IMR-90 (cell line): ENCODE measurements around the gene DTNA. TPM values are rescaled to one million over a fixed set of nuclear protein-coding genes. Genes with fewer than 3 reads are reported as not detected.

Experiments used
- ATAC-seq: fragments of 200-7000 bp; cut with Tn5 transposase; 2 replicates; pipeline ENCODE4 v1.9.1; 2020; ENCODE audit warnings: low read depth, mild to moderate bottlenecking, moderate library complexity
- BruUV-seq: library from RNA; stranded (reverse); fragments of 400-500 nt; replicated peaks from 2 replicates; lab custom pipeline; 2021; lab: Mats Ljungman, UMichigan
- CTCF ChIA-PET: fragments of 300-600 bp; formaldehyde crosslinking; extraction: SDS; loops from one replicate; lab custom pipeline; 2021; ENCODE audit warnings: antibody characterized with exemption; lab: Yijun Ruan, JAX
- POLR2A ChIA-PET: fragments of 300-600 bp; sonication (Branson Sonifier 250); formaldehyde crosslinking; loops from one replicate; lab custom pipeline; 2022; ENCODE audit warnings: antibody characterized with exemption; ENCODE audit not compliant: unreplicated experiment; lab: Charles Lee
- DNase-seq: peaks from one replicate; pipeline ENCODE4 v3.0.0; 2013
- H2AFZ ChIP-seq: replicated peaks from 2 replicates; pipeline ENCODE3; 2013; ENCODE audit warnings: low read length, mild to moderate bottlenecking; ENCODE audit not compliant: poor library complexity
- H2AK5ac ChIP-seq: 2 replicates; pipeline ENCODE4 v1.6.1; 2013; ENCODE audit warnings: low read depth, low read length, inconsistent platforms
- H2AK9ac ChIP-seq: replicated peaks from 2 replicates; pipeline ENCODE3; 2013; ENCODE audit warnings: mild to moderate bottlenecking, low read depth, low read length, moderate library complexity; ENCODE audit not compliant: poor library complexity
- H2BK120ac ChIP-seq: 2 replicates; pipeline ENCODE4 v1.6.1; 2013; ENCODE audit warnings: low read depth, low read length, inconsistent platforms
- H2BK15ac ChIP-seq: 3 replicates; pipeline ENCODE4 v1.6.1; 2013; ENCODE audit warnings: low read depth, low read length, inconsistent platforms
- H2BK20ac ChIP-seq: 2 replicates; pipeline ENCODE4 v1.6.1; 2013; ENCODE audit warnings: low read depth, mild to moderate bottlenecking, inconsistent platforms, low read length, moderate library complexity
- H2BK5ac ChIP-seq: 2 replicates; pipeline ENCODE4 v1.6.1; 2013; ENCODE audit warnings: mild to moderate bottlenecking, low read depth, low read length, inconsistent platforms; ENCODE audit not compliant: poor library complexity, severe bottlenecking
- H3K14ac ChIP-seq: replicated peaks from 2 replicates; pipeline ENCODE4 v1.6.1; 2013; ENCODE audit warnings: low read depth, low read length, inconsistent platforms
- H3K18ac ChIP-seq: 2 replicates; pipeline ENCODE4 v1.6.1; 2013; ENCODE audit warnings: low read depth, low read length, control low read depth
- H3K23ac ChIP-seq: 2 replicates; pipeline ENCODE4 v1.6.1; 2013; ENCODE audit warnings: low read depth, low read length, inconsistent platforms
- H3K27ac ChIP-seq: 2 replicates; pipeline ENCODE4 v1.5.1; 2013; ENCODE audit warnings: mild to moderate bottlenecking, control low read depth, low read length; ENCODE audit not compliant: insufficient read depth
- H3K27me3 ChIP-seq: 2 replicates; pipeline ENCODE4 v1.6.1; 2013; ENCODE audit warnings: low read length; ENCODE audit not compliant: control insufficient read depth, insufficient read depth
- H3K36me3 ChIP-seq: 2 replicates; pipeline ENCODE4 v1.6.1; 2013; ENCODE audit warnings: low read length, mixed read lengths; ENCODE audit not compliant: control insufficient read depth, insufficient read depth
- H3K4ac ChIP-seq: 2 replicates; pipeline ENCODE4 v1.6.1; 2013; ENCODE audit warnings: low read depth, low read length, inconsistent platforms
- H3K4me1 ChIP-seq: 2 replicates; pipeline ENCODE4 v1.6.1; 2013; ENCODE audit warnings: low read length, mixed read lengths; ENCODE audit not compliant: control insufficient read depth, insufficient read depth
- H3K4me2 ChIP-seq: 2 replicates; pipeline ENCODE4 v1.6.1; 2013; ENCODE audit warnings: low read depth, mild to moderate bottlenecking, control low read depth, low read length, moderate library complexity
- H3K4me3 ChIP-seq: 2 replicates; pipeline ENCODE4 v1.5.1; 2013; ENCODE audit warnings: low read depth, mild to moderate bottlenecking, control low read depth, low read length, moderate library complexity; ENCODE audit not compliant: insufficient read depth
- H3K56ac ChIP-seq: 2 replicates; pipeline ENCODE4 v1.6.1; 2013; ENCODE audit warnings: low read length, inconsistent platforms; ENCODE audit not compliant: insufficient read depth; ENCODE audit errors: extremely low read depth
- H3K79me1 ChIP-seq, 2 experiments: 2 replicates each; pipeline ENCODE4 v1.6.1; 2013; ENCODE audit warnings: low read length in 2 of 2, inconsistent platforms in 1 of 2, low read depth in 1 of 2
- H3K9ac ChIP-seq: 2 replicates; pipeline ENCODE4 v1.6.1; 2013; ENCODE audit warnings: low read depth, low read length, control low read depth
- H3K9me1 ChIP-seq: 2 replicates; pipeline ENCODE4 v1.6.1; 2013; ENCODE audit warnings: low read length, inconsistent platforms; ENCODE audit not compliant: insufficient read depth
- H3K9me3 ChIP-seq: 2 replicates; pipeline ENCODE4 v1.6.1; 2013; ENCODE audit warnings: low read length; ENCODE audit not compliant: control insufficient read depth, insufficient read depth
- H4K20me1 ChIP-seq: 2 replicates; pipeline ENCODE4 v1.6.1; 2013; ENCODE audit warnings: low read length, inconsistent platforms; ENCODE audit not compliant: insufficient read depth
- H4K5ac ChIP-seq: 2 replicates; pipeline ENCODE4 v1.6.1; 2013; ENCODE audit warnings: mild to moderate bottlenecking, low read depth, low read length, control low read depth
- H4K8ac ChIP-seq, 2 experiments: 2 replicates each; pipeline ENCODE4 v1.6.1; 2013; ENCODE audit warnings: low read depth in 2 of 2, low read length in 2 of 2, control low read depth in 1 of 2, inconsistent platforms in 1 of 2
- H4K91ac ChIP-seq: 2 replicates; pipeline ENCODE4 v1.6.1; 2013; ENCODE audit warnings: low read depth, low read length, inconsistent platforms; ENCODE audit not compliant: insufficient read depth
- FOS ChIP-seq: fragments of 150-350 bp; IDR thresholded peaks from 2 replicates; pipeline ENCODE4 v1.6.1; 2016; ENCODE audit warnings: low read depth, low read length
- MAZ ChIP-seq: IDR thresholded peaks from 2 replicates; pipeline ENCODE4 v1.6.1; 2012; ENCODE audit warnings: low read depth, mild to moderate bottlenecking, low read length, improper control_type of control experiment, moderate library complexity, borderline replicate concordance
- RAD21 ChIP-seq: IDR thresholded peaks from 2 replicates; pipeline ENCODE4 v1.6.1; 2012; ENCODE audit warnings: low read length, improper control_type of control experiment
- WGBS, 2 experiments: methylation state at CpG; one replicate each; pipeline versions ENCODE4 v1.1.5 to v1.1.7; 2013; ENCODE audit warnings: missing lambda C conversion rate in 2 of 2; ENCODE audit not compliant: insufficient read length in 1 of 2; ENCODE audit errors: extremely low coverage in 2 of 2; 5-methylcytosine and 5-hydroxymethylcytosine counted together
- dilution Hi-C: fragments of 300-500 bp; cut with HindIII; formaldehyde crosslinking; loops from one replicate; pipeline ENCODE4 v1.14.3; 2018; ENCODE audit warnings: low sequenced_read_pairs; ENCODE audit not compliant: unreplicated experiment
- in situ Hi-C: fragments of 300-500 bp; cut with MboI; formaldehyde crosslinking; loops from 3 replicates; pipeline ENCODE4 v1.14.3; 2019; ENCODE audit warnings: low sequenced_read_pairs, inconsistent platforms, mixed read lengths
- intact Hi-C: fragments of 100-400 bp; cut with micrococcal nuclease; formaldehyde crosslinking; loops from 2 replicates; pipeline ENCODE4 v1.10.0; 2022
- polyA plus RNA-seq, 3 experiments: library from polyadenylated mRNA; depleted of rRNA; stranded (reverse); fragments of >200 nt; gene quantifications; 2 replicates each; pipeline ENCODE4 v1.2.3, GENCODE V29; 2012; ENCODE audit warnings: low replicate concordance in 1 of 3
- total RNA-seq: library from RNA; depleted of rRNA; stranded (reverse); fragments of >200 nt; gene quantifications from 2 replicates; pipeline ENCODE4 v1.2.3, GENCODE V29; 2012
- TF ChIP-seq, protein P1 (sequence below): fragments of 150-350 bp; IDR thresholded peaks from 2 replicates; pipeline ENCODE4 v1.6.1; 2016; ENCODE audit warnings: low read depth, mild to moderate bottlenecking, low read length, moderate library complexity, borderline replicate concordance

DTNA gene
- total and polyA plus RNA-seq, 2 of the 4 experiments (the other 2 are of a cell fraction), result 9.5 to 10.8 TPM

GRCh38 chr18:34875150-34875549, 165.1 kb downstream of the DTNA start:
- TF ChIP-seq RAD21 (no peak), FOS (no peak), MAZ (no peak)
- TF ChIP-seq, protein P1, sequence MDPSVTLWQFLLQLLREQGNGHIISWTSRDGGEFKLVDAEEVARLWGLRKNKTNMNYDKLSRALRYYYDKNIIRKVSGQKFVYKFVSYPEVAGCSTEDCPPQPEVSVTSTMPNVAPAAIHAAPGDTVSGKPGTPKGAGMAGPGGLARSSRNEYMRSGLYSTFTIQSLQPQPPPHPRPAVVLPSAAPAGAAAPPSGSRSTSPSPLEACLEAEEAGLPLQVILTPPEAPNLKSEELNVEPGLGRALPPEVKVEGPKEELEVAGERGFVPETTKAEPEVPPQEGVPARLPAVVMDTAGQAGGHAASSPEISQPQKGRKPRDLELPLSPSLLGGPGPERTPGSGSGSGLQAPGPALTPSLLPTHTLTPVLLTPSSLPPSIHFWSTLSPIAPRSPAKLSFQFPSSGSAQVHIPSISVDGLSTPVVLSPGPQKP, result no peak
- POLR2A ChIA-PET, result no interaction called here
- no peak overlapping the region for H3K56ac ChIP-seq
- dilution Hi-C loops, result no loop called here
- H3K9me3 ChIP-seq, result no peaks in the 10 kb centered on the region
- CTCF ChIA-PET, result no interaction called here
- no peak overlapping the region for H2BK15ac ChIP-seq
- DNase-seq (no peak), ATAC-seq (no peak)
- H3K14ac ChIP-seq, result no peak overlapping the region
- intact Hi-C loops, result no loop called here
- H3K4ac ChIP-seq, result no peak overlapping the region
- no peaks in the 10 kb centered on the region for H3K27me3 ChIP-seq
- H2AK5ac ChIP-seq, result no peak overlapping the region
- no peak overlapping the region for H2BK20ac ChIP-seq
- no peak overlapping the region for H3K4me3 ChIP-seq
- no peak overlapping the region for H3K27ac ChIP-seq
- H2BK5ac ChIP-seq, result no peak overlapping the region
- H3K4me2 ChIP-seq, result no peak overlapping the region
- H3K36me3 ChIP-seq, result no peaks in the 10 kb centered on the region
- H2BK120ac ChIP-seq, result no peak overlapping the region
- no peak overlapping the region for H4K8ac ChIP-seq
- in situ Hi-C loops, result no loop called here
- peaks cover 3% of the 10 kb centered on the region; the same call in 1 of the 2 replicates for H3K9me1 ChIP-seq
- peaks cover 2% of the 10 kb centered on the region; the same call in 1 of the 2 replicates for H3K4me1 ChIP-seq
- H4K5ac ChIP-seq, result no peak overlapping the region
- no peak overlapping the region for H4K91ac ChIP-seq
- no peaks in the 10 kb centered on the region for H4K20me1 ChIP-seq
- no peak overlapping the region for H2AFZ ChIP-seq
- BruUV-seq, result no TSS peak
- H3K9ac ChIP-seq, result no peak overlapping the region
- no peak overlapping the region for H2AK9ac ChIP-seq
- no peaks in the 10 kb centered on the region for H3K79me1 ChIP-seq
- H3K23ac ChIP-seq, result no peak overlapping the region
- H3K18ac ChIP-seq, result no peak overlapping the region
- WGBS, 2 experiments, result no CpG with 5 or more reads among the region's 7 CpGs
